Thyroid gland (tissue), 4 donors: ENCODE measurements around the gene PALLD. TPM values are rescaled to one million over a fixed set of nuclear protein-coding genes. Genes with fewer than 3 reads are reported as not detected.

Experiments
- DNase-seq, 2 donors: peaks; one replicate each; pipeline ENCODE4 v3.0.0-alpha.2; 2019
- H3K27ac ChIP-seq, 3 donors: fragments of 200-600 bp; sonication (generic); 1 replicate in 2 of 3; 2 replicates in 1 of 3; pipeline ENCODE4 v1.5.1; 2016 to 2019; ENCODE audit warnings: mild to moderate bottlenecking in 1 of 3, moderate library complexity in 1 of 3
- H3K27me3 ChIP-seq: fragments of 200-600 bp; sonication (generic); one replicate; pipeline ENCODE4 v1.5.1; 2019
- H3K36me3 ChIP-seq, 2 donors: fragments of 200-600 bp; sonication (generic); one replicate each; pipeline ENCODE4 v1.5.1; 2016 to 2019
- H3K4me1 ChIP-seq, 2 donors: fragments of 200-600 bp; sonication (generic); one replicate each; pipeline ENCODE4 v1.5.1; 2017 to 2019
- H3K4me3 ChIP-seq, 3 donors: fragments of 200-600 bp; sonication (generic); replicated peaks in 1 of 3; 1 replicate in 2 of 3; 2 replicates in 1 of 3; pipeline ENCODE4 v1.5.1; 2016; ENCODE audit warnings: mild to moderate bottlenecking in 1 of 3
- H3K9me3 ChIP-seq: fragments of 200-600 bp; sonication (generic); one replicate; pipeline ENCODE4 v1.5.1; 2017
- CTCF ChIP-seq, 6 experiments: fragments of 200-600 bp in 3 of 6; fragments of 450-650 bp in 3 of 6; sonication (generic) in 3 of 6; IDR thresholded peaks; one replicate each; pipeline ENCODE4 v1.5.1; 2016 to 2019; ENCODE audit warnings: antibody characterized with exemption in 6 of 6, mild to moderate bottlenecking in 2 of 6, inconsistent platforms in 1 of 6, moderate library complexity in 1 of 6
- POLR2A ChIP-seq, 2 donors: fragments of 450-650 bp; IDR thresholded peaks; one replicate each; pipeline ENCODE4 v1.6.1; 2017; ENCODE audit warnings: antibody characterized with exemption in 2 of 2, mild to moderate bottlenecking in 2 of 2, moderate library complexity in 1 of 2
- WGBS, 2 donors: methylation state at CpG; one replicate each; pipeline ENCODE4 v1.1.5; 2017; 5-methylcytosine and 5-hydroxymethylcytosine counted together
- intact Hi-C: fragments of 100-400 bp; cut with DNase I; formaldehyde crosslinking; loops from one replicate; pipeline ENCODE4 v1.15.1; 2023
- total RNA-seq, 4 donors: library from RNA; depleted of rRNA; stranded (reverse); fragments of >200 nt; gene quantifications; one replicate each; pipeline ENCODE4 v1.2.3, GENCODE V29; 2016

Gene PALLD
- total RNA-seq, 4 donors from 2014 or later: 152 to 311 (median 226) TPM

GRCh38 chr4:168867128-168867527, 370.3 kb downstream of the PALLD start:
- intact Hi-C loops: no loop called here
- H3K9me3 ChIP-seq: no peaks in the 10 kb centered on the region
- DNase-seq: no peak
- peaks cover 8 to 21% of the 10 kb centered on the region in 2 donors for H3K4me1 ChIP-seq
- TF ChIP-seq POLR2A (IDR thresholded peaks at IDR 0.05) (no peak), CTCF (IDR thresholded peaks at IDR 0.05) (no peak)
- no peak overlapping the region for H3K27ac ChIP-seq
- H3K27me3 ChIP-seq: no peaks in the 10 kb centered on the region
- H3K36me3 ChIP-seq: no peaks in the 10 kb centered on the region
- WGBS, 2 donors: 92 to 95% methylated on average over 2 of the region's 2 CpGs
- H3K4me3 ChIP-seq: no peak overlapping the region

GRCh38 chr4:168868044-168868781, 371.4 kb downstream of the PALLD start:
- no peak for DNase-seq
- intact Hi-C loops: no loop called here
- no peak overlapping the region for H3K4me3 ChIP-seq
- WGBS, 2 donors: 87 to 88% methylated on average over 5 of the region's 5 CpGs
- no peaks in the 10 kb centered on the region for H3K27me3 ChIP-seq
- H3K36me3 ChIP-seq: no peaks in the 10 kb centered on the region
- H3K9me3 ChIP-seq: no peaks in the 10 kb centered on the region
- peaks cover 8 to 21% of the 10 kb centered on the region in 2 donors for H3K4me1 ChIP-seq
- TF ChIP-seq CTCF (IDR thresholded peaks at IDR 0.05) (no peak), POLR2A (IDR thresholded peaks at IDR 0.05) (no peak)
- H3K27ac ChIP-seq: no peak overlapping the region

- H3K9me3 ChIP-seq: no peaks in the 10 kb centered on the region
- no peak for DNase-seq
- H3K4me1 ChIP-seq: peaks cover 10 to 21% of the 10 kb centered on the region in 2 donors
- H3K27me3 ChIP-seq: no peaks in the 10 kb centered on the region
- no peaks in the 10 kb centered on the region for H3K36me3 ChIP-seq
- TF ChIP-seq CTCF (IDR thresholded peaks at IDR 0.05): no peak
- intact Hi-C loops: no loop called here
- no peak overlapping the region for H3K4me3 ChIP-seq
- H3K27ac ChIP-seq: no peak overlapping the region
- WGBS, 2 donors: 90 to 95% methylated on average over 5 of the region's 5 CpGs
Measured at GRCh38 chr4:168868802-168869201, 371.9 kb downstream of the PALLD start.

GRCh38 chr4:168870004-168870403, 373.2 kb downstream of the PALLD start:
- H3K27ac ChIP-seq: no peak overlapping the region

More at GRCh38 chr4:168870004-168870403, 373.2 kb downstream of the PALLD start:
- 93 to 98% methylated on average over 1 of the region's 1 CpG for WGBS, 2 donors
- no peaks in the 10 kb centered on the region for H3K9me3 ChIP-seq
- H3K27me3 ChIP-seq: no peaks in the 10 kb centered on the region
- H3K4me3 ChIP-seq: no peak overlapping the region
- no peaks in the 10 kb centered on the region for H3K36me3 ChIP-seq
- no peak for DNase-seq
- TF ChIP-seq CTCF (IDR thresholded peaks at IDR 0.05): no peak
- no peak for TF ChIP-seq POLR2A (IDR thresholded peaks at IDR 0.05)
- peaks cover 7 to 16% of the 10 kb centered on the region in 2 donors for H3K4me1 ChIP-seq
- intact Hi-C loops: no loop called here
